ENCODE measurements around the gene IL10RA. TPM values are rescaled to one million over a fixed set of nuclear protein-coding genes. Genes with fewer than 3 reads are reported as not detected.

Gene IL10RA
- total RNA-seq, 1 experiment from 2014 or later, result 1.7 TPM

GRCh38 chr11:118050208-118050891 is 64.2 kb downstream of the IL10RA start:
- Histone ChIP-seq H3K9me3 (ENCODE audit: control insufficient read depth in 1 of 2, insufficient read depth in 1 of 2, low read depth in 1 of 2, low read length in 2 of 2) (no peaks in the 10 kb centered on the region), H3K4me2 (ENCODE audit: low read length) (no peak overlapping the region), H3K4me3 (replicated peaks in 1 of 2; ENCODE audit: low read depth in 1 of 2, low read length in 2 of 2) (no peak overlapping the region), H3K9me2 (ENCODE audit: insufficient read depth) (no peaks in the 10 kb centered on the region), H3K36me3 (ENCODE audit: control insufficient read depth in 1 of 2, insufficient read depth in 2 of 2, low read length in 2 of 2) (no peaks in the 10 kb centered on the region), H2AFZ (ENCODE audit: low read depth, low read length, poor library complexity, severe bottlenecking) (no peak overlapping the region), H3K27ac (ENCODE audit: low read depth, low read length) (no peak overlapping the region), H3K79me2 (ENCODE audit: insufficient read depth, low read length) (no peaks in the 10 kb centered on the region), H3K9ac (ENCODE audit: low read length) (no peak overlapping the region), H3K27me3 (ENCODE audit: insufficient read depth, low read length) (peaks cover 4% of the 10 kb centered on the region; the same call in 1 of the 2 replicates), H4K20me1 (ENCODE audit: insufficient read depth) (no peaks in the 10 kb centered on the region), H3K4me1 (ENCODE audit: control insufficient read depth in 1 of 2, insufficient read depth in 2 of 2, low read length in 2 of 2) (peaks cover 0 to 6% of the 10 kb centered on the region in 2 experiments; a peak in 2 of 4 replicates)
- ChIA-PET RAD21 (ENCODE audit: low non-redundant PET in 1 of 2, low total read pairs in 2 of 2, uncharacterized antibody in 2 of 2, unreplicated experiment in 2 of 2) (no interaction called here), CTCF (interaction anchor here (3.7 kb wide), 1 partner anchor 104 kb away, joined by 44 read pairs; no protein-coding TSS in a partner anchor), POLR2A (no interaction called here)
- BruUV-seq (replicated peaks), result no TSS peak
- DNase-seq (ENCODE audit: low read depth, low spot score), result no peak
- no peak for ATAC-seq
- no peak for TF ChIP-seq YY1 (IDR thresholded peaks at IDR 0.05; ENCODE audit: extremely low read depth, insufficient replicate concordance, low read depth, low read length)
- TF ChIP-seq ZBTB33 (IDR thresholded peaks at IDR 0.05; ENCODE audit: extremely low read depth, insufficient replicate concordance, low read length), result no peak
- TF ChIP-seq POLR2AphosphoS5 (IDR thresholded peaks at IDR 0.05; ENCODE audit: low read depth, low read length), result no peak
- TF ChIP-seq TCF7L2 (IDR thresholded peaks at IDR 0.05; ENCODE audit: borderline replicate concordance, extremely low read depth, insufficient read depth, insufficient read length), result no peak
- TF ChIP-seq ELF1 (IDR thresholded peaks at IDR 0.05; ENCODE audit: borderline replicate concordance, low read depth), result no peak
- no peak for TF ChIP-seq REST (IDR thresholded peaks at IDR 0.05; ENCODE audit: low read depth)
- no peak for TF ChIP-seq EGR1 (IDR thresholded peaks at IDR 0.05; ENCODE audit: low read depth)
- no peak for TF ChIP-seq FOSL1 (IDR thresholded peaks at IDR 0.05; ENCODE audit: low read depth)
- no peak for TF ChIP-seq CEBPB (IDR thresholded peaks at IDR 0.05; ENCODE audit: low read depth)
- TF ChIP-seq ZFX (IDR thresholded peaks at IDR 0.05), result no peak
- no peak for TF ChIP-seq SRF (IDR thresholded peaks at IDR 0.05; ENCODE audit: low read depth)
- TF ChIP-seq CTCF (IDR thresholded peaks at IDR 0.05 in 2 of 3, conservative IDR thresholded peaks at IDR 0.05 in 1 of 3; ENCODE audit: borderline replicate concordance in 1 of 3, insufficient read depth in 1 of 3, low read depth in 2 of 3, low read length in 2 of 3), result no peak
- TF ChIP-seq SIN3A (IDR thresholded peaks at IDR 0.05; ENCODE audit: low read depth), result no peak
- TF ChIP-seq MAX (IDR thresholded peaks at IDR 0.05), result no peak
- TF ChIP-seq EZH2phosphoT487 (IDR thresholded peaks at IDR 0.05; ENCODE audit: borderline replicate concordance), result no peak
- TF ChIP-seq EZH2 (IDR thresholded peaks at IDR 0.05), result no peak
- TF ChIP-seq CBX3 (IDR thresholded peaks at IDR 0.05; ENCODE audit: low read depth), result no peak
- TF ChIP-seq ZNF274 (IDR thresholded peaks at IDR 0.05; ENCODE audit: low read depth, low read length), result no peak
- no peak for TF ChIP-seq RAD21 (IDR thresholded peaks at IDR 0.05; ENCODE audit: low read depth)
- no peak for TF ChIP-seq JUND (IDR thresholded peaks at IDR 0.05)
- intact Hi-C loops (cut with micrococcal nuclease), result no loop called here

Measured in HCT116 (cell line).